ENCODE measurements around the gene CYFIP2. TPM values are rescaled to one million over a fixed set of nuclear protein-coding genes. Genes with fewer than 3 reads are reported as not detected.

Gene CYFIP2
- total and polyA plus RNA-seq, 2 of the 13 experiments (the other 11 are each of a cell fraction or from before 2014, with no cell fraction given) = 22.6 to 30.3 TPM

- CTCF ChIA-PET (ENCODE audit: low intra/inter-chr PET ratio, low total read pairs) = no interaction called here
- in situ Hi-C loops (cut with HindIII; ENCODE audit: extremely low pct_ligation_motif_present, low pct_unique_long_range_greater_than_20kb) = no loop called here
- POLR2A ChIA-PET = no interaction called here
Observed at GRCh38 chr5:157356576-157356975, 90.7 kb downstream of the CYFIP2 start.

GRCh38 chr5:157357823-157358222, 91.9 kb downstream of the CYFIP2 start:
- H3K4me2 ChIP-seq (ENCODE audit: low read depth, low read length) = no peak overlapping the region
- BruUV-seq (replicated peaks) = no TSS peak
- no peak for ATAC-seq
- peaks cover 1 to 18% of the 10 kb centered on the region in 2 experiments; a peak in 4 of 5 replicates for H3K36me3 ChIP-seq (replicated peaks in 1 of 2; ENCODE audit: control insufficient read depth in 1 of 2, insufficient read depth in 2 of 2, low read length in 2 of 2)
- no peak overlapping the region for H3K4me3 ChIP-seq (replicated peaks in 1 of 3; ENCODE audit: insufficient read depth in 1 of 3, low read depth in 2 of 3, low read length in 3 of 3)
- H3K27me3 ChIP-seq (ENCODE audit: control insufficient read depth in 1 of 2, insufficient read depth in 2 of 2, low read length in 2 of 2) = no peaks in the 10 kb centered on the region
- no peaks in the 10 kb centered on the region for H3K79me2 ChIP-seq (ENCODE audit: insufficient read depth, low read length)
- ChIA-PET POLR2A (no interaction called here), CTCF (ENCODE audit: low intra/inter-chr PET ratio, low total read pairs) (no interaction called here)
- WGBS (ENCODE audit: low lambda C conversion rate) = 93% methylated on average over 5 of the region's 6 CpGs
- FAIRE-seq = no peak
- no peak overlapping the region for H2AFZ ChIP-seq (ENCODE audit: low read length)
- TF ChIP-seq KLF6 (CRISPR knock-in tag; IDR thresholded peaks at IDR 0.05) (no peak), ZNF629 (CRISPR knock-in tag; conservative IDR thresholded peaks at IDR 0.05) (peak; percentile 52), NFKB2 (CRISPR knock-in tag; IDR thresholded peaks at IDR 0.05; ENCODE audit: borderline replicate concordance) (no peak), HOXA7 (CRISPR knock-in tag; IDR thresholded peaks at IDR 0.05) (no peak), SMAD3 (CRISPR knock-in tag; IDR thresholded peaks at IDR 0.05) (no peak), RFX3 (CRISPR knock-in tag; IDR thresholded peaks at IDR 0.05) (no peak), SMAD9 (CRISPR knock-in tag; IDR thresholded peaks at IDR 0.05) (no peak)
- H3K9me3 ChIP-seq (ENCODE audit: low read length) = no peaks in the 10 kb centered on the region
- no peak overlapping the region for H3K9ac ChIP-seq (ENCODE audit: insufficient read depth, low read depth, low read length)
- in situ Hi-C loops (cut with HindIII; ENCODE audit: extremely low pct_ligation_motif_present, low pct_unique_long_range_greater_than_20kb) (no loop called here), intact Hi-C loops (cut with micrococcal nuclease; ENCODE audit: unreplicated experiment) (no loop called here)
- no peak overlapping the region for H3K27ac ChIP-seq (ENCODE audit: extremely low read length, insufficient read depth, low read length)
- no peaks in the 10 kb centered on the region for H3K4me1 ChIP-seq (ENCODE audit: insufficient read depth, low read length)
- no peak for DNase-seq (ENCODE audit: low spot score)
- no peaks in the 10 kb centered on the region for H4K20me1 ChIP-seq (ENCODE audit: insufficient read depth, low read length)

More at GRCh38 chr5:157356576-157356975, 90.7 kb downstream of the CYFIP2 start:
- H4K20me1 ChIP-seq (ENCODE audit: insufficient read depth, low read length) = no peaks in the 10 kb centered on the region
- no peak overlapping the region for H2AFZ ChIP-seq (ENCODE audit: low read length)
- no peak overlapping the region for H3K4me3 ChIP-seq (replicated peaks in 1 of 3; ENCODE audit: insufficient read depth in 1 of 3, low read depth in 2 of 3, low read length in 3 of 3)
- peaks cover 1 to 14% of the 10 kb centered on the region in 2 experiments; a peak in 4 of 5 replicates for H3K36me3 ChIP-seq (replicated peaks in 1 of 2; ENCODE audit: control insufficient read depth in 1 of 2, insufficient read depth in 2 of 2, low read length in 2 of 2)
- no TSS peak for BruUV-seq (replicated peaks)
- H3K27me3 ChIP-seq (ENCODE audit: control insufficient read depth in 1 of 2, insufficient read depth in 2 of 2, low read length in 2 of 2) = no peaks in the 10 kb centered on the region
- WGBS (ENCODE audit: low lambda C conversion rate) = 100% methylated on average over 3 of the region's 3 CpGs
- DNase-seq (ENCODE audit: low spot score) (no peak), ATAC-seq (no peak), FAIRE-seq (no peak)
- no peak overlapping the region for H3K27ac ChIP-seq (ENCODE audit: extremely low read length, insufficient read depth, low read length)
- H3K4me1 ChIP-seq (ENCODE audit: insufficient read depth, low read length) = no peaks in the 10 kb centered on the region
- intact Hi-C loops (cut with micrococcal nuclease; ENCODE audit: unreplicated experiment) = no loop called here
- H3K9me3 ChIP-seq (ENCODE audit: low read length) = no peaks in the 10 kb centered on the region
- H3K4me2 ChIP-seq (ENCODE audit: low read depth, low read length) = no peak overlapping the region
- no peak for TF ChIP-seq SP140L (CRISPR knock-in tag; IDR thresholded peaks at IDR 0.05; ENCODE audit: borderline replicate concordance)
- TF ChIP-seq PCBP2 (optimal IDR thresholded peaks at IDR 0.05; ENCODE audit: low read depth, low read length, poor library complexity, severe bottlenecking) = no peak
- no peak for TF ChIP-seq ZBTB34 (CRISPR knock-in tag; IDR thresholded peaks at IDR 0.05)
- no peak for TF ChIP-seq ZNF644 (CRISPR knock-in tag; IDR thresholded peaks at IDR 0.05; ENCODE audit: low read depth)
- no peak for TF ChIP-seq RBM22 (optimal IDR thresholded peaks at IDR 0.05; ENCODE audit: low read length)
- no peak for TF ChIP-seq MZF1 (CRISPR knock-in tag; IDR thresholded peaks at IDR 0.05; ENCODE audit: borderline replicate concordance)
- no peak for TF ChIP-seq SMAD1 (CRISPR knock-in tag; IDR thresholded peaks at IDR 0.05; ENCODE audit: borderline replicate concordance, low read depth)
- no peak for TF ChIP-seq POLR2A (IDR thresholded peaks at IDR 0.05; ENCODE audit: insufficient read depth in 1 of 2, low read depth in 2 of 2, low read length in 2 of 2)
- no peak for TF ChIP-seq ADNP (CRISPR knock-in tag; IDR thresholded peaks at IDR 0.05)
- TF ChIP-seq SETDB1 (CRISPR knock-in tag; IDR thresholded peaks at IDR 0.05; ENCODE audit: borderline replicate concordance) = no peak
- TF ChIP-seq MTA3 (CRISPR knock-in tag; IDR thresholded peaks at IDR 0.05) = no peak
- H3K9ac ChIP-seq (ENCODE audit: insufficient read depth, low read depth, low read length) = no peak overlapping the region
- H3K79me2 ChIP-seq (ENCODE audit: insufficient read depth, low read length) = no peaks in the 10 kb centered on the region
